UCSD-AML1 (cell line): ENCODE measurements around the gene PRKCE.

Experiments
- DNase-seq: peaks from one replicate; lab custom pipeline; 2025; ENCODE audit not compliant: unreplicated experiment; lab: John Stamatoyannopoulos, UW

Gene PRKCE

DNA sequence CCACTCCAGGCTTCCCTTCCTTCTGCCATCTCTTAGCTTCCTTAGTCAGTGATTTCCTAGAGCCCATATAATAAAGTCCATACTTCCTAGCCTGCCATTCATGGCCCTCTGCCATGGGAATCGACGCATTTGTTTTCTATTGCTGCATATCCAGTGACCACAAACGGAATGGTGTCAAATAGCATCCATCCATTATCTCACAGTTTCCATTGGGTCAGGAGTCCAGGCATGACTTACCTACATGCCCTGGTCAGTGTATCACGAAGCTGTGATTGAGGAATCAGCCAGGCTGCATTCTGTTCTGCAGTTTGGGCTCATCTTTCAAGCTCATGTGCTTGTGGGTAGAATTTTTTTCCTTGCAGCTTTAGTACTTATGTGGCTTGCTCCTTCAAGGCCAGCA, 436.0 kb downstream of the PRKCE start:
- DNase-seq: no peak

DNA sequence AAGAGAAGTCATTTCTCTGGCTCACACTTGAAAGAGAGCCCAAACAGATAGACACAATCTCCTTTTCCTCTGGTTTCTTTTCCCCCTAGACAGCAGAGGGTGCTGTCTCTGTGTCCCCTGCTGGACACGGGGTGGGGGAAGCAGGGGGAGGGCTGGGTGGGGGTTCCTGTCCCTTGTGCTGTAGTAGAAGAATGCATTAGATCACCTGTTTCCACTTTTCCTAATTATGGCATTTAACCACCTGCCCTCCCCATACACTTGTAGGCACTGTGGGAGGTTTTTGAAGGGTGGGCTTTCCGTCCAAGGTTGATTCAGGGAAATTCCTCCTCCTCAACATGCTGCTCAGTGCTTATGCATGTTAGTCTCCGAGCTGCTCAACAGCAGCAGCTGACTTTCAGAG, 439.5 kb downstream of the PRKCE start:
- DNase-seq: no peak

DNA sequence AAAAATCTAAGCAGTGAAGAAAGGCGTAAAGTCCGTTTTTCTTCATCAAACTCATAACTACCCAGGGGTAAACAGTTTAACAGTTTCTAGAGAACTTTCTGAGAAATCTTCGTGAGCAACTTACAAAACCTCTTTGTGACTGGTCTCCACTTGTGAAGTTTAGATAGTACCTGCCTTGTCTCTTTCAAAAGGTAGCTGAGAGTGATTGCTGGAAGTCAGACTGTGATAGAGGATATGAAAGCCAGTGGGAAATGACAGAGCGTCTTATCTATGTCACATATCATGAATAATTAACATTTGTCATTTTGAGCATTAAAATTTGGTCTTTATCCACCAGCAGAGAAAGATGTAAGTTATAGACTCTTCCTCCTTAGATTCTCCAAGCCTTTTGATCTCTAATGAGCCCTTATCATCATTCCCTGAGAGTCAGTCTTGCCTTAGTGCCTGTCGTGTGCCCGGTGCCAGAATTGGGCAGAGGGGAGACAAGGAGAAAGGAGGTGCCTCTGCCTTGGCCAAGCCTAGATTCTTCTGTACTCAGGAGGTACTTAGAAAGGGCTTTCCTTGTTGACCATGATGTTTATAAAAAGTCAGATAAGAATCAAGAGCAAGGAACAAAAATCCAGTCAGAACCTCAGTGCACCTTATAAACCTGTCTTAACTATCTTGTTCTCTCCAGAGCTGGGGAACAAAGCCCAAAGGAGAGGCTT, 440.6 kb downstream of the PRKCE start:
- no peak for DNase-seq

DNA sequence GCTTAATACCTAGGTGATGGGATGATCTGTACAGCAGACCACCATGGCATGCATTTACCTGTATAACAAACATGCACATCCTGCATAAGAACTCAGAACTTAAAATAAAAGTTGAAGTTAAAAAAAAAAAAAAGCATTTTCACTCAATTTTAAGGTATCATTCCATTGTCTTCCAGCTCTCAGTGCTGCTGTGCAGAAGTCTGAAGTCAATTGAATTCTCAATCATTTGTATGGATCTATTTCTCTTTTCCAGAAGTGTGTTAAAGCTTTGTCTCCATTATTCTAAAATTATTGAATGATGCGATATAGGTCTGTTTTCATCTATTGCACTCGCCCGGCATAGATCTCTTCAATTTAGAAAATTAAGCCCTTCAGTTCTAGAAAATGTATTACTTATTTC, 443.2 kb downstream of the PRKCE start:
- no peak for DNase-seq

DNA sequence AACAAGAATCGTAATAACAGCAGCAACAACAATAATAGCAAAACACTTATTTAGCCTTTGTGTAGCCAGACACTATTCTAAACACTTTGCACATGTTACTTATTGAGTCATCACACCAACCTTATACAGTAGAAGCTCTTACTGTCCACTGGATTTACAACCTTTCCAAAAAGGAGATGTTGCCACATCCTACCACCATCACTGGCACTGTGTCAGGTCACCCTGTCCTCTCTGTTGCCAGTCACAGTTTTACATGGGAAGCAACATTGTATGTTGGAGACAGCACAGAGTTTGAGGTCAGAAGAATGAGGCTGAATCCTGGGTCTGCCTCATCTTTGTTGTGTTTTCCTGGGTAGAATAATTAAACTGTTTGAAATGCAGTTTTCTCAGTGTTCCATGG, 444.4 kb downstream of the PRKCE start:
- DNase-seq: no peak

DNA sequence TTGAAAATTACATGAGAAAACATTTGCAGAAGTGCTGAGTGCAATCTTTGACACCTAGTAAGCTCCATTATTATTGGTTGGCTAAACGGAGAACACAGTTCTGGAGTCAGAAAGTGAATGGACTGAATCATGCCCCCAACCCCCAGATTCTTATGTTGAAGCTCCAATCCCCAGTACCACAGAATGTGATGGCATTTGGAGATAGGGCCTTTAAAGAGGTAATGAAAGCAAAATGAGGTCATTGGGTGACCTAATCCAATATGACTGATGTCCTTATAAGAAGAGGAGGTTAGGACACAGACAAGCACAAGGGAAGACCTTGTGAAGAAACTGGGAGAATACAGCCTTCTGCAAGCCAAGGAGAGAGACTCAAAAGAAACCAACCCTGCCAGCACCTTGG, 444.8 kb downstream of the PRKCE start:
- no peak for DNase-seq

DNA sequence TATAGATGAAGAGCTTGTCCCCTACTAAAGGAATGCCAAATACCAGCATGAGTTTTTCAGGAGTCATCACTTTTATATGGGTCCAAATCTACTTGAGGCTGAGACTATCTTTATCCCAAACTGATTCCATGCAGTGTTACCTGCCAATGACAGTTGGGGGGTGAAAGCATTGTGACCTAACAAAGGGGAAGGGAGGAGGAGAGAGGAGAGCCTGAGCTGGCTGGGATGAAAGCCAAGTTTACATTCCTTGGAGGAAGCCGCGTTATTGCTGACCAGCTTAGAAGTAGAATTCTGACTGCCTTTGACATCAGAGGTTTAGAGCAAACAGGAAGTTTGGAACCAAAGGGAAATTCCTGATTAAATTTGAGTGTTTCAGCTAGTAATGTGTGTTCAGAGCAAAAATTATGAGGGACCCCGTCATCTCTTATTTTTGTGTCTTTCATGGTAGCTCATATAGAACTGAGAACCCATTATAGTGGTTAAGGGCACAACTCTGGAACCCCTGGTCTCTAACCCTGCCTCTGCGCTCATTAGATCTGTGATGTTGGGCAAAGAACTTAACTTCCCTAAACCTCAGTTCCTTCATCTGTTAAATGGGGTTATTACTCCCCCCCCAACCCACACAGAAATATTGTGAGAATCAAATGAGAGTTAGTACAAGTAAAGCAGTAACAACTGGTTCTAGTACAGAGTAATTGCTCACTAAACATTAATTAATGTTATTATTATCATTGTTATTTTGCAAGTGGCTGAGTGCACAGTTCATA, 446.4 kb downstream of the PRKCE start:
- no peak for DNase-seq

DNA sequence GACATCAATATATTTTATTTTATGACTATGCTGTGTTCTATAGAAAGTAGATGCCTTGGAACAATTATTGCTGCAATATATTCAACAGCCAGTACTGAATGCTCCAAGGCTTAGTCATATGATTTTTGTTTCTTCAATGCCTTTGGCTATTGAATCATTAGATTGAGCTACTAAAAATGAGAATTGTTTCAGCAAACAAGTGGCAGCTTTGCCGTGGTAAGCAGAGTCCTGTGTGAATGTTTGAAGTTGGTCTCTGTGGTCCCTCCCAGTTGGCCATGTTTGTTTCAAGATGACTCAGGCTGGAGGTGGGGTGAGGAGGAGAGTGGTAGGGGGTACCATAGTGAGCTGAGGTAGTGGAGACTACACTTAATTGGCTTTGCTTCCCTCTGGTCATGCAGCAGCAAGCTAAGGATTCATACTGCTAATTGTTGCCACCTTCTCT, 447.2 kb downstream of the PRKCE start:
- no peak for DNase-seq

DNA sequence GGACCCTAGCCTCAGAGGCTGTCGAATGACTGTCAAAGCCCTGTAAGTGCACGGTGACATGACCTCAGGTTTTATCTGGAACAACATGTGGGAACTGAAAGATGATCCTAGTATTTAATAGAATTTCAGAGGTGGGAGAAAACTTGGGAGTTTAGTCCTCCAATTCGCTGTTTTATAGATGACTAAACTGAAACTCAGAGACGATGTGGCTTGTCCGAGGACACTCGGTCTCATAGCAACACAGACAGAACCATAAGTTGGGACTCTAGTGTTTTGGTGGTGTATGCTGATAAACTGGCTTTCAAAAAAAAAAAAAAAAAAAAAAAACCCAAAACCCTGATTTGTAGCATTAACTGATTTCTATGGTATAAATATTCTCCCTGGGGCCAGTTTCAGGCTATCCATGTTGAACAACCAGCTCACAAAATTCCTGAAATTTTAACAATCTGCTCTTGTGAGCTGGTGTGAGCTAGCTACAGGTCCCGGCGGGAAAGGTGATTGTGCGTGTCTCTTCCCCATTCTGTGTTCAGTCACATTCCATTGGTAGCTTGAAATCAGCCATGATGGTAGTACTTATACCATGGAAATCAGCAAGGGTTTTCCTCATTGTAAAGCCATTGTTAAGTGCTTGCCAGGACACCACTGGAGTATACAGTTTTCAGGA, 450.2 kb downstream of the PRKCE start:
- no peak for DNase-seq

DNA sequence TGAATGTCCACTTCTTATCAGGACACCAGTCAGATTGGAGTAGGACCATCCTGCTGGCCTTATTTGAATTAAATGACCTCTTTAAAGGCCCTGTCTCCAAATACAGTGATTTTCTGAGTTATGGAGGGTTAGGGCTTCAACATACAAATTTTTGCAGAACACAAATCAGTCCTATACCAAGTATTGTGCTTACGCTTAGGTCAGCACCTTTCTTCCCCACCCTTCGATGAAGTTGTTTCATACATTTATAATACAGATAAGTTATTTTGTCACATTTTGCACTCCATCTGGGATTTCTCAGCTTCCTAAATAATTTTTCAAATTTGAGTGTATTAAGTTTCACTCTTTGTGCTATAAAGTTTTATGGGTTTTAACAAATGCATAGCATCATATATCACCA, 455.2 kb downstream of the PRKCE start:
- DNase-seq: no peak

DNA sequence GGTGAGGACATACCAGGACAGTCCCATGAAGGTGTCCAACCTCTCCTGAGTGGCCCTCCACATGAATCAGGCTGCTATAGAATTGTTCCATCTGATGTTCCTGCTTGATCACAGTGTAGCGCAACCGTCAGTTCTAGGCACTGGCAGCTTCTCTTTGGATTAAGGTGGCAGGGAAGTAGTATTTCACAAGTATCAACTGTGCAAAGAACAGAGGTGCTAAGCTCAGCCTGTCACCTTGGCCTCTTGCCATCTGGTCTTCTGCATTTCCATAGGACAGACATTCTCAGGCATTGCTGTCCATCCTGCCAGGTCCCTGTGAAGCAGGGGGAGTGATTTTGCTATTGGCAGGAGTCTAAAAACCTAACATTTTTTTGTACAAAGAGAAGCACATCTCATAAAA, 463.5 kb downstream of the PRKCE start:
- DNase-seq: no peak

DNA sequence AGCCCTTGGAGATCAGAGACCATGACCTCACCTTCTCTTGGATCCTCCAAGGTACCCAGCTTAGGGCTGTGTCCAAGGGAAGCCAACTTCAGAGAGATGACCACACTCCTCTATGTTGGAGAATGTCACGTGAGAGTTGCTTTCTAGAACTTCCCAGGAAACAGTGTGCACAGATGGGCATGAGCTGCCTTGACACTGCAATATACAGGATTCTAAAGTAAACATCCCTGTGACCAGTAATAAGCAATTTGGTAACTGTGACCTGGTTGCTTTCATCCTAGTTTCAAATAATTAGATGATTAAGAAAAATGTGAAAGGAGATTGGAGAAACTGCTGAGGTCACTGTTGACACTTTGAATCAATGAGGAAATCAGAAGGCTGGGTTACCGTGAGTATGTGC, 464.7 kb downstream of the PRKCE start:
- DNase-seq: no peak

DNA sequence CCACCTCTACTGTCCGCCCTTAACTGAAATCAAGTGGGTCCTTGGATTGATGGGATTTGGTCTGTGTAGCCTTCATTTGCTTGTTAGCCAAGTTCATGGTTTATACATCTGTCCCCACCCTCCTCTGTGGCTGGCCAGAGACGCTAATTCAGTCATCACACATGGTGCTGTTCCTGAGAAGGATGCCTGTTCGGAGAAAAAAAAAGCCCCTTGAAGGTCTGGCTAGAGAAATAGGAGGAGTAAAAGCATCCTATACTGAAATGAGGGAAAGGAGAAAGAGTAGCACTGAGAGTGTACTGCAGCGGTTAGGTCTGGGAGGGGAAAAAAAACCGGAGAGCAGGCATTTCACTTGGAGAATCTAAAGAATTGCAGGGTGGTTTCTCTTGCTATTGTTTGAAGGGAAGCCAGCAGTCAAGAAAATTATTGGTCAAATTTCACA, 465.1 kb downstream of the PRKCE start:
- DNase-seq: no peak

DNA sequence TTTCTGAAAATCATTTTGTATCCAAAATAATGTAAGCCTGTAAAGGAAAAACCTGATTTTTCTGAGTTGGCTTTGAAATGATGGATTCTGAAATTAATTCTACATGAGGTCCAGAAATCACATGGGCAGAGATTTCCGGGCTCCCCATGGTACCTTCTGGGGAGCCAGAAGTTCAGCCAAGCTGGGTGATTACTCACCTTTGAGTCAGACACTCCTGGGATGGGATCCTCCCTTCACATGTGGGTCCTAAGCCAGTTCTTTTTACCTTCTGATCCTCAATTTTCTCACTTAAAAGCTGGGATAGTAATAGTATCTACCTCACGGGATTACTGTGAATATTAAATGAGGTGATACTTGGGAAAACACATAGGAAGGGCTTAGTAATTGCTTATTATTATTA, 465.9 kb downstream of the PRKCE start:
- no peak for DNase-seq

DNA sequence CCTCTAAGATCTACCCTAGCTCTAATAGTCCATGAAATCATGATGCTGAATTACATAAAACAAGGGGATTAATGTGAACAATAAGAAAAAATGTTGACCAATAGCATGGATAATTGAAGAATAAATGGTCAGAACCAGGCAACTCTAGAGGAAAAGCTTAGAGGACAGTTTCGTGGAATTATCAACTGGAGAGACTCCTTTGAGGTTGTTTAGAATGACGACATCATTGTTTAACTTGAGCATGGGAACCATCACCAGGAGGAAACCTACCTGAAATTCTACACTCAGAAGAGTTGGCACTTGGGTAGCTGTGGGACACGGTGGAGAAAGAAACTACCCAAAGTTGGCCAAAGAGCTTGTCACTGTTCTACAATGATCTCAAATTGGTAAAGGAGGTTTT, 466.5 kb downstream of the PRKCE start:
- no peak for DNase-seq

DNA sequence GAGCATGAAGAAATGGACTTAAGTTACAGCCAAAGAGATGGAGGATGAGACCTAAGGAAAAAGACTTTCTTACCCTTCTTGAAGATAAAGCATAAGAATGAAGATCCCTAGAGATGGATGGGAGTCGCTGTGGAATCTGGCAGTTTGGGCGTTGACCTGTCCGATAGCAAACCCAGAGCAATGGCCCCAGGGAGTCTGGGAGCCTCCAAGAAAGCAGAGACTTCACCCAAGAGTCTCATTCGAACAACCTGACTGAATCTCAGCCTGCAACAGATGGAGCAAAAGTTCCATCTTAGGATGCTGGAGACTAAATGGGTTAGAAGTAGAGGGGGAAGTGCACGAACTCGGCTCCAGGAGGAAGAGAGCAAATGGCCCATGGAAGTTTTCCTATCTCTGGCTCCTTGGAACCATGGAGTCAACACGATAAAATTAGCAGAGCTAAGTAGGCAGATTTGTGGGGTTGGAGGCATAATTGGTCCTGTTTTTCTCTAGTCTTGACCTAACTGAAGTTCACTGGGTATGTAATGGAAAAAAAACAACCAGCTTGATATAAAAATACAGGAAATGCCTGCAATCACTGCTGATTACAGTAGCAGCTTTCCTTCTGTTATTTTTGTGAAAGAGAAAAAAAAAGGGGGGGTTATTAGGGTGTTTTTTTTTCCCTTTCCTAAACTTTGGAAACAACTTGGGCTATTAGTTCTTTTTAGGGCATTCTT, 467.3 kb downstream of the PRKCE start:
- no peak for DNase-seq

DNA sequence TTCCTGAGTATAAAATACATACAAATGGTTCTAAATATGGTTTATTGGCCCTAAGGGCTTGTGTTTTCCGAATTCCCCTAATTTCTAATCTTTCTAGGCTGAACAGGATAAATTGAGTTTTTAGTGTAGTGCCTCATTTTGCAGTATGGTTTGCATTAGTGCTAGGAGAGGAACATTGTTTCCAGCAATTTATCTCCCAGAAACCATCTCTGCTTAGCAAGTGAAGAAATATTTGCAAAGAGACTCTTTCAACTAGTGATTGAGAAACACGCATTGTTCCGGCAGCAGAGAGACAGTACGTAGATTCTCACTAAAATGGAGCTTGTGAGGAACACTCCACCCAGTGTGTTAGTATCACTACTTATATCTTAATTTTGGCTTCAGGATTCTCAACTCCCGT, 468.0 kb downstream of the PRKCE start:
- DNase-seq: no peak

DNA sequence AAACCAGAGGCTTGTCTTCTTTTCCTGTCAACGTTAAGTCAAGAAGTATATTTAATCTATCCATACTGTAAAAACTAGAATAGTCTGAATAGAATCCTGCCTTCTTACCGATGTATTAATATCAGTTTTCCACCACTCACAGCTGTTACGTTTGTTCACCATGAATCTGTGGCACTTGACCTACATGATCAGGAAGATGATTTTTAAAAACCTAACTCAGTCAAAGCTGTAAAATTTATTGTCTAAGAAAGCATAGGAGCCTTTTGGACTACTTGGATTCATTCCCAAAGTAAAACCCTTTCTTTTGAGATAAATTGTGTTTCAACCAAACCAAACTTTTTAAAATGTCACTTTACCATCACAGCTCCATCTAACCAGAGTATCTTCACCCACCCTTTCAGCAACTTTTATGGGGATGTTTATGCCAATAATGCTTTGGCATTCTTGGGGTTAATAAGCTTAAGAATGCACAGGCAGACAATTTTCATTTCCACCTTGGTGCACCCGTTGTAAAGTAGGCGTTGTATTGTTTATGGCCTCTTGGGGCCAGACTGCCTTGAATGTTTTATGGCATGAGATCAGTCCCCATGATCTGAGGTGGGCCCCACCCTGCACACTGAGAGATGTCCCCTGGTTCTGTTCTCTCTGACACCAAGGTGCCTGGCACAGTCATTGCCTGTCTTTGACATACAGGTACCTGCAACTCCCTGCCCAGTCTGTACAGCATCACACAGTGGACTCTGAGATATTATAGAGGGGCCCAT, 469.5 kb downstream of the PRKCE start:
- DNase-seq: no peak

DNA sequence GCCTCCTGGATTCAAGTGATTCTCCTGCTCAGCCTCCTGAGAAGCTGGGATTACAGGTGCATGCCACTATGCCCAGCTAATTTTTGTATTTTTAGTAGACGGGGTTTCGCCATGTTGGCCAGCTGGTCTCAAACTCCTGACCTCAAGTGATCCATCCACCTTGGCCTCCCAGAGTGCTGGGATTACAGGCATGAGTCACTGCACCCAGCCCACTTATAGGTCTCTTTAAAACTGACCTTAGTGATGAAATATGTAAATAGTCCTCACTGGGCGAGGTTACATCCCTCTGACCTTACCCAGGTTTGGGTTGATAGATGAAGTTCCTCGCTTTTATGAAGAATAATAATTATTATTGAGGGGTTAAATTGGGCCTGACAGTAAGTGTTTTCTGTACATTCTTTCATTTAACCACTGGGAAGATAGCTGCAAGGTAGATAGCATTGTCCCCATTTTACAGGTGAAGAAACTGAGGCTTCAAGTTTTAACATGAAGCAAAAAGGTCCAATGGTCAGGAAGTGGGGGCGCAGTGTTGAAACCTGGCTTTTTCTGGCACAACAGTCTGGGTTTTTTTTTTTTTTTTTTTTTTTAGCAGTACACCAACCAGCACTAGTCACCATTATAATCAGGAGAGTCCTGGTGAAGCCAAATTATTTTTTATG, 471.0 kb downstream of the PRKCE start:
- DNase-seq: no peak

DNA sequence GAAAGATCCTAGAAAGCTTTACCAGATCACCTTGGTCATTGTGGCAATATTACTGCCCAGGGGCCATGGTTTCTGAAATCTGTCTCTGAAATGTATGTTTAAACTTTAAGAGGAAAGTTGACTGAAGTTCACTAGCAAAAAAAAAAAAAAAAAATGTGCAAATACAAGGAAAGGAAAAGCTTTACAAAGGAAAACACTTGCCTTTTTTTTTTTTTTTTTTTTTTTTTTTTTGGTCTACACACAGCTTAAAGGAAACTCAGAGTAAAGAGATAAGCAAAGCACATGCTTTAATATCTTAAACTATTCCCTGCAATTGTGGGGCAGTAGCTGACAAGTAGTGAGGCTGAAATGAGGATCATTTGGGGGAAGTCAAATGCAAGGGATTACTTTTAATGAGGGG, 471.5 kb downstream of the PRKCE start:
- no peak for DNase-seq
